Uterus (tissue), 4 donors: Measurements from ENCODE around the gene CAMTA1. TPM values are rescaled to one million over a fixed set of nuclear protein-coding genes. Genes with fewer than 3 reads are reported as not detected.

Source experiments
- DNase-seq, 2 donors: peaks; one replicate each; pipeline ENCODE4 v3.0.0-alpha.2; 2019 to 2020
- H3K27ac ChIP-seq, 2 donors: fragments of 200-600 bp; sonication (generic); 1 replicate in 1 of 2; 2 replicates in 1 of 2; pipeline ENCODE4 v1.5.1; 2016 to 2018
- H3K27me3 ChIP-seq, 2 donors: fragments of 200-600 bp; sonication (generic); one replicate each; pipeline ENCODE4 v1.5.1; 2018 to 2019; ENCODE audit warnings: control low read depth in 1 of 2
- H3K36me3 ChIP-seq, 2 donors: fragments of 200-600 bp; sonication (generic); one replicate each; pipeline ENCODE4 v1.5.1; 2019; ENCODE audit warnings: control low read depth in 1 of 2
- H3K4me1 ChIP-seq, 2 donors: fragments of 200-600 bp; sonication (generic); one replicate each; pipeline ENCODE4 v1.5.1; 2018 to 2019; ENCODE audit warnings: control low read depth in 1 of 2
- H3K4me3 ChIP-seq, 2 donors: fragments of 200-600 bp; sonication (generic); 1 replicate in 1 of 2; 2 replicates in 1 of 2; pipeline ENCODE4 v1.5.1; 2018 to 2019; ENCODE audit warnings: mild to moderate bottlenecking in 1 of 2
- H3K9me3 ChIP-seq, 2 donors: fragments of 200-600 bp; sonication (generic); one replicate each; pipeline ENCODE4 v1.5.1; 2019; ENCODE audit warnings: control low read depth in 1 of 2
- POLR2A ChIP-seq, 2 donors: fragments of 450-650 bp; IDR thresholded peaks; one replicate each; pipeline ENCODE4 v1.6.1; 2016; ENCODE audit warnings: antibody characterized with exemption in 2 of 2, mild to moderate bottlenecking in 1 of 2, moderate library complexity in 1 of 2
- intact Hi-C: fragments of 100-400 bp; cut with DNase I; formaldehyde crosslinking; loops from one replicate; pipeline ENCODE4 v1.15.1; 2023; ENCODE audit warnings: low total_unique reads
- total RNA-seq, 4 donors: library from RNA; depleted of rRNA in 3 of 4; stranded (reverse); fragments of >200 nt in 3 of 4; gene quantifications; one replicate each; pipeline versions ENCODE4 v1.1.0 to v1.2.4, GENCODE V29; 2014 to 2023
- TF ChIP-seq, protein P1 (sequence below), 4 experiments: fragments of 200-600 bp in 2 of 4; fragments of 450-650 bp in 2 of 4; sonication (generic) in 2 of 4; IDR thresholded peaks; one replicate each; pipeline ENCODE4 v1.5.1; 2016 to 2019; ENCODE audit warnings: antibody characterized with exemption in 4 of 4, mild to moderate bottlenecking in 2 of 4, moderate library complexity in 1 of 4
- donor health status: DM: yes; HTN: yes; CAD: no.

The CAMTA1 gene
- total RNA-seq, 4 donors from 2014 or later: 29.7 to 427 (median 64.8) TPM

GRCh38 chr1:6775261-6776043 is 9.8 kb upstream of the CAMTA1 start:
- TF ChIP-seq, protein P1, sequence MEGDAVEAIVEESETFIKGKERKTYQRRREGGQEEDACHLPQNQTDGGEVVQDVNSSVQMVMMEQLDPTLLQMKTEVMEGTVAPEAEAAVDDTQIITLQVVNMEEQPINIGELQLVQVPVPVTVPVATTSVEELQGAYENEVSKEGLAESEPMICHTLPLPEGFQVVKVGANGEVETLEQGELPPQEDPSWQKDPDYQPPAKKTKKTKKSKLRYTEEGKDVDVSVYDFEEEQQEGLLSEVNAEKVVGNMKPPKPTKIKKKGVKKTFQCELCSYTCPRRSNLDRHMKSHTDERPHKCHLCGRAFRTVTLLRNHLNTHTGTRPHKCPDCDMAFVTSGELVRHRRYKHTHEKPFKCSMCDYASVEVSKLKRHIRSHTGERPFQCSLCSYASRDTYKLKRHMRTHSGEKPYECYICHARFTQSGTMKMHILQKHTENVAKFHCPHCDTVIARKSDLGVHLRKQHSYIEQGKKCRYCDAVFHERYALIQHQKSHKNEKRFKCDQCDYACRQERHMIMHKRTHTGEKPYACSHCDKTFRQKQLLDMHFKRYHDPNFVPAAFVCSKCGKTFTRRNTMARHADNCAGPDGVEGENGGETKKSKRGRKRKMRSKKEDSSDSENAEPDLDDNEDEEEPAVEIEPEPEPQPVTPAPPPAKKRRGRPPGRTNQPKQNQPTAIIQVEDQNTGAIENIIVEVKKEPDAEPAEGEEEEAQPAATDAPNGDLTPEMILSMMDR (IDR thresholded peaks at IDR 0.05): no peak
- no peak for TF ChIP-seq POLR2A (IDR thresholded peaks at IDR 0.05)
- H3K4me3 ChIP-seq: no peak overlapping the region
- no peak overlapping the region for H3K27ac ChIP-seq
- DNase-seq: no peak
- intact Hi-C loops: no loop called here
- H3K9me3 ChIP-seq: no peaks in the 10 kb centered on the region
- H3K4me1 ChIP-seq: no peaks in the 10 kb centered on the region
- no peaks in the 10 kb centered on the region for H3K27me3 ChIP-seq
- H3K36me3 ChIP-seq: no peaks in the 10 kb centered on the region

DNA sequence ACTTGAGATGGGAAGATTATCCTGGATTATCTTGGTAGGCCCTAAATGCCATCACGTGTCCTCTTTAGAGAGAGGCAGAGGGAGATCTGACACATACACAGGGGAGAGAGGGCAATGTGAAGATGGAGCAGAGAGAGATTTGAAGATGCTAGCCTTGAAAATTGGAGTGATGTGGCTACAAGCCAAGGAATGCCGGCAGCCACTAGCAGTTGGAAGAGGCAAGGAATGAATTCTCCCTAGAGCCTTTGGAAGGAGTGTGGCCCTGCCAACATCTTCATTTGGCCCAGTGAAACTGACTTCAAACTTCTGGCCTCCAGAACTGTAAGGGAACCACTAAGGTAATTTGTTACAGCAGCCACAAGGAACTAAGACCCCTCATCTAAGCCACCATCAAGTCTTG is 8.9 kb upstream of the CAMTA1 start:
- no peak overlapping the region for H3K27ac ChIP-seq
- H3K4me3 ChIP-seq: no peak overlapping the region
- intact Hi-C loops: no loop called here
- H3K36me3 ChIP-seq: no peaks in the 10 kb centered on the region
- TF ChIP-seq POLR2A (IDR thresholded peaks at IDR 0.05): no peak
- TF ChIP-seq, protein P1 (IDR thresholded peaks at IDR 0.05): no peak
- no peaks in the 10 kb centered on the region for H3K9me3 ChIP-seq
- H3K4me1 ChIP-seq: no peaks in the 10 kb centered on the region
- H3K27me3 ChIP-seq: no peaks in the 10 kb centered on the region
- DNase-seq: no peak

- H3K36me3 ChIP-seq: no peaks in the 10 kb centered on the region
- no peaks in the 10 kb centered on the region for H3K27me3 ChIP-seq
- intact Hi-C loops: no loop called here
- no peaks in the 10 kb centered on the region for H3K9me3 ChIP-seq
- no peak for TF ChIP-seq POLR2A (IDR thresholded peaks at IDR 0.05)
- TF ChIP-seq, protein P1 (IDR thresholded peaks at IDR 0.05): no peak
- H3K27ac ChIP-seq: no peak overlapping the region
- H3K4me1 ChIP-seq: no peaks in the 10 kb centered on the region
- no peak overlapping the region for H3K4me3 ChIP-seq
- no peak for DNase-seq
Measured at GRCh38 chr1:6776895-6777294, 8.4 kb upstream of the CAMTA1 start.

- TF ChIP-seq, protein P1 (IDR thresholded peaks at IDR 0.05): no peak
- no peak for TF ChIP-seq POLR2A (IDR thresholded peaks at IDR 0.05)
- no peaks in the 10 kb centered on the region for H3K9me3 ChIP-seq
- intact Hi-C loops: no loop called here
- DNase-seq: no peak
- no peaks in the 10 kb centered on the region for H3K4me1 ChIP-seq
- no peak overlapping the region for H3K27ac ChIP-seq
- H3K27me3 ChIP-seq: no peaks in the 10 kb centered on the region
- no peaks in the 10 kb centered on the region for H3K36me3 ChIP-seq
- no peak overlapping the region for H3K4me3 ChIP-seq
Measured at GRCh38 chr1:6777813-6778212, 7.4 kb upstream of the CAMTA1 start.

DNA sequence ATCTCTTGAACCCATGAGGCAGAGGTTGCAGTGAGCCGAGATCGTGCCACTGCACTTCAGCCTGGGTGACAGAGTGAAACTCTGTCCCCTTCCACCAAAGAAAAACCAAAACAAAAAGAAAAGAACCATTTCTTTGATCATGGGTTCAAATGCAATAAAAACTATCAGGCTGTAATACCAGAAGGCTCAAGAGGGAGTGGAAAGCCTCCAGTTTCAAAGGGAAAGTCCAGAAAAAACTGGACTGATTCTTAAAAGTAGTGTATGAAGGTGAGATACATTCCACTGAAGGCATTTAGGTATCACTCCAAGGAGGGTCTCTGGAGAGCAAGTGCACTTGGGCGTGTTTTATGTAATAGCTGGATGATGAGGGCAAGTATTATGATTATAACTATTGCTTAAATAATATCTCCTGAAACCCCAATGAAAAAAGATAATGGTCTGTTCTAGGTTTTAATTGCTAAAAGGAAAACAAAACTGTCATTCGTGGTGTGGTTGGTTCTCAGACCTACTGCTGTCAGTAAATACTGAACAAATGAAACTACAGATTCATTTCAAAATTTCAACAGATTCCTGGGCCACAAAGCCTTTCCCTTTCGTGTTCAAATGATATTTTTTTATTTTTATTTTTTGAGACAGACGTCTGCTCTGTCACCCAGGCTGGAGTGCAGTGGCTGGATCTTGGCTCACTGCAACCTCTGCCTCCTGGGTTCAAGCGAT is 6.0 kb upstream of the CAMTA1 start:
- no peak for DNase-seq
- H3K27me3 ChIP-seq: no peaks in the 10 kb centered on the region

More for the DNA sequence above, 6.0 kb upstream of the CAMTA1 start:
- H3K27ac ChIP-seq: no peak overlapping the region
- intact Hi-C loops: no loop called here
- TF ChIP-seq, protein P1 (IDR thresholded peaks at IDR 0.05): no peak
- TF ChIP-seq POLR2A (IDR thresholded peaks at IDR 0.05): no peak
- H3K4me3 ChIP-seq: no peak overlapping the region
- no peaks in the 10 kb centered on the region for H3K36me3 ChIP-seq
- no peaks in the 10 kb centered on the region for H3K9me3 ChIP-seq
- H3K4me1 ChIP-seq: no peaks in the 10 kb centered on the region
